HepG2 (cell line): Measurements from ENCODE around the gene TBC1D10B. TPM values are rescaled to one million over a fixed set of nuclear protein-coding genes. Genes with fewer than 3 reads are reported as not detected.
A peak's percentile ranks its signal among the peaks of the same experiment; 100 is the strongest.

Experiments
- ATF7-NPFF ChIP-seq: sonication (generic); formaldehyde crosslinking; IDR thresholded peaks from 2 replicates; pipeline ENCODE4 v1.8.1; 2023; ENCODE audit warnings: mild to moderate bottlenecking, low read depth, missing genetic modification reagents, moderate library complexity
- GPN1 ChIP-seq: sonication (generic); formaldehyde crosslinking; IDR thresholded peaks from 2 replicates; pipeline ENCODE4 v1.5.1; 2020; ENCODE audit warnings: missing genetic modification reagents, borderline replicate concordance
- JARID2 ChIP-seq: sonication (generic); formaldehyde crosslinking; IDR thresholded peaks from 2 replicates; pipeline ENCODE4 v1.8.1; 2023; ENCODE audit warnings: missing genetic modification reagents, inconsistent platforms; ENCODE audit not compliant: insufficient replicate concordance
- MTF1 ChIP-seq: sonication (generic); formaldehyde crosslinking; IDR thresholded peaks from 2 replicates; pipeline ENCODE4 v1.5.0; 2020; ENCODE audit warnings: missing genetic modification reagents
- STAG1 ChIP-seq: sonication (generic); formaldehyde crosslinking; IDR thresholded peaks from 2 replicates; pipeline ENCODE4 v1.4.0; 2020; ENCODE audit warnings: missing genetic modification reagents
- ZFX ChIP-seq: sonication (generic); formaldehyde crosslinking; IDR thresholded peaks from 2 replicates; pipeline ENCODE4 v1.4.0; 2020; ENCODE audit warnings: mild to moderate bottlenecking, low read depth, missing genetic modification reagents, moderate library complexity
- ZNF558 ChIP-seq: sonication (generic); formaldehyde crosslinking; IDR thresholded peaks from 2 replicates; pipeline ENCODE4 v1.9.0; 2022; ENCODE audit warnings: mild to moderate bottlenecking, missing genetic modification reagents, borderline replicate concordance
- ZNF788 ChIP-seq: sonication (generic); formaldehyde crosslinking; IDR thresholded peaks from 2 replicates; pipeline ENCODE4 v1.5.0; 2020; ENCODE audit warnings: mild to moderate bottlenecking, missing genetic modification reagents, borderline replicate concordance
- ZSCAN9 ChIP-seq: IDR thresholded peaks from 2 replicates; pipeline ENCODE4 v1.6.1; 2016; ENCODE audit warnings: borderline replicate concordance
- polyA plus RNA-seq, 8 experiments: library from polyadenylated mRNA; depleted of rRNA in 3 of 8; stranded (reverse) in 7 of 8; unstranded in 1 of 8; fragments of >200 nt; fragmentation: Illumina TruSeq in 4 of 8; extraction: Trizol in 4 of 8; gene quantifications; 2 replicates each; pipeline versions ENCODE4 v1.2.1 to v1.2.3, GENCODE V29; 2011 to 2016; ENCODE audit warnings: low read depth in 4 of 8, missing spikeins in 1 of 8, mixed read lengths in 1 of 8; ENCODE audit not compliant: insufficient read depth in 1 of 8
- total RNA-seq, 5 experiments: library from RNA; depleted of rRNA; stranded (reverse); fragments of >200 nt; fragmentation: Illumina TruSeq; extraction: Trizol; gene quantifications; 2 replicates each; pipeline ENCODE4 v1.2.3, GENCODE V29; 2016; ENCODE audit warnings: low read depth in 1 of 5
- TF ChIP-seq, protein P1 (sequence below): sonication (generic); formaldehyde crosslinking; IDR thresholded peaks from 2 replicates; pipeline ENCODE4 v1.4.0; 2020; ENCODE audit warnings: missing genetic modification reagents, mild to moderate bottlenecking, borderline replicate concordance
- TF ChIP-seq, protein P2 (sequence below): sonication (generic); formaldehyde crosslinking; IDR thresholded peaks from 2 replicates; pipeline ENCODE4 v1.4.0; 2020; ENCODE audit warnings: missing genetic modification reagents

Gene TBC1D10B
- total and polyA plus RNA-seq, 2 of the 13 experiments (the other 11 are each of a cell fraction or from before 2014, with no cell fraction given) = 15.7 to 24.8 TPM

DNA sequence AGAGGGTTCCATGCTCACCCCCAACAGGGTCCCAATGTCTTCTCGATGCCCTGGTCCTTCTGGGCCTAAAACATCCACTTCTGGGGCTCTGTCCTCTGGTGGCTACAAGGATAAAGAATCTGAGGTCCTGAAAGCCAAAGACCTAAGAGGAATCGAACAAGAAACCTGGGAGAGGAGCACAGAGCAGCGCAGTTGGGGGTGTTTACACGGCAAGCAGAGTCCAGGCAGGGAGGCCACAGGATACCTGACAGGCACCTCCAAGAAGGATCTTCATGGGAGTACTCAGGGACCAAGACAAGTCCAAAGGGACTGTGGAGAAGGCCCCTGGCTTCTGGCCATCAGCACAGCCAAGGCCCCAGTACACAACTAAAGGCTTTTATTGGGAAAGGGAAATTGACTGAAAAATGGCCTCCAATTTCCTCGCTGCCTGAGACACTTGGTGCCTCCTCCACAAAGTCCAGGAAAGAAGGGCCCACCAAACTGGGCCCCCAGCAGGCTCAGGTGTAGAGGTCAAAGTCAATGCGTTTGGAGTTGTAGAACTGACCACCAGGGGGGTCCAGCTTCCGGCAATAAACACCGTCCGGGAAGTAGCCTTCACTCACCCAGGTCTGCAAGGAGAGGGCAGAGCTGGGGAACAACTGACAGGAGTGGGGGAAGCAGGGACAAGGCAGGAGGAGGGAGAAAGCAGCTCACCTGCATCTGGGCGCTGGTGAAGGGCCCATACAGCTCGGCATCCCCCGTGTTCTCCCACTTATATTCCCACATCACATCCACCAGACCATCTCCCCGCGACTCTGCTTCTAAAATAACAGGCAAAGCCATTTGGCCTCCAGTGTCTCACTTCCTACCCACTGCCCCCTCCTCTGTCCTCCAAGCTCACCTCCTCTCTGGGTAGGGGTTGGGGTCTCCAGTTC lies 17.5 kb downstream of the TBC1D10B start (continued):
- TF ChIP-seq, protein P1, sequence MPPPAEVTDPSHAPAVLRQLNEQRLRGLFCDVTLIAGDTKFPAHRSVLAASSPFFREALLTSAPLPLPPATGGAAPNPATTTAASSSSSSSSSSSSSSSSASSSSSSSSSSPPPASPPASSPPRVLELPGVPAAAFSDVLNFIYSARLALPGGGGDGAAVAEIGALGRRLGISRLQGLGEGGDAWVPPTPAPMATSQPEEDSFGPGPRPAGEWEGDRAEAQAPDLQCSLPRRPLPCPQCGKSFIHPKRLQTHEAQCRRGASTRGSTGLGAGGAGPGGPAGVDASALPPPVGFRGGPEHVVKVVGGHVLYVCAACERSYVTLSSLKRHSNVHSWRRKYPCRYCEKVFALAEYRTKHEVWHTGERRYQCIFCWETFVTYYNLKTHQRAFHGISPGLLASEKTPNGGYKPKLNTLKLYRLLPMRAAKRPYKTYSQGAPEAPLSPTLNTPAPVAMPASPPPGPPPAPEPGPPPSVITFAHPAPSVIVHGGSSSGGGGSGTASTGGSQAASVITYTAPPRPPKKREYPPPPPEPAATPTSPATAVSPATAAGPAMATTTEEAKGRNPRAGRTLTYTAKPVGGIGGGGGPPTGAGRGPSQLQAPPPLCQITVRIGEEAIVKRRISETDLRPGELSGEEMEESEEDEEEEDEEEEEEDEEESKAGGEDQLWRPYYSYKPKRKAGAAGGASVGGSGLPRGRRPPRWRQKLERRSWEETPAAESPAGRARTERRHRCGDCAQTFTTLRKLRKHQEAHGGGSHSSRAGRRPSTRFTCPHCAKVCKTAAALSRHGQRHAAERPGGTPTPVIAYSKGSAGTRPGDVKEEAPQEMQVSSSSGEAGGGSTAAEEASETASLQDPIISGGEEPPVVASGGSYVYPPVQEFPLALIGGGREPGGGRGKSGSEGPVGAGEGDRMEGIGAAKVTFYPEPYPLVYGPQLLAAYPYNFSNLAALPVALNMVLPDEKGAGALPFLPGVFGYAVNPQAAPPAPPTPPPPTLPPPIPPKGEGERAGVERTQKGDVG (CRISPR knock-in tag) = no peak
- TF ChIP-seq ZNF558 (CRISPR knock-in tag) (peak; percentile 45; the same call in 1 of the 2 replicates), STAG1 (CRISPR knock-in tag) (peak; percentile 59), ZNF788 (CRISPR knock-in tag) (peak; percentile 71; the same call in 1 of the 2 replicates), GPN1 (no peak), MTF1 (CRISPR knock-in tag) (no peak), JARID2 (CRISPR knock-in tag) (no peak), ZSCAN9 (CRISPR knock-in tag) (no peak), ZFX (CRISPR knock-in tag) (peak; percentile 33; the same call in 1 of the 2 replicates), ATF7-NPFF (CRISPR knock-in tag) (peak; percentile 18; the same call in 1 of the 2 replicates)
- TF ChIP-seq, protein P2, sequence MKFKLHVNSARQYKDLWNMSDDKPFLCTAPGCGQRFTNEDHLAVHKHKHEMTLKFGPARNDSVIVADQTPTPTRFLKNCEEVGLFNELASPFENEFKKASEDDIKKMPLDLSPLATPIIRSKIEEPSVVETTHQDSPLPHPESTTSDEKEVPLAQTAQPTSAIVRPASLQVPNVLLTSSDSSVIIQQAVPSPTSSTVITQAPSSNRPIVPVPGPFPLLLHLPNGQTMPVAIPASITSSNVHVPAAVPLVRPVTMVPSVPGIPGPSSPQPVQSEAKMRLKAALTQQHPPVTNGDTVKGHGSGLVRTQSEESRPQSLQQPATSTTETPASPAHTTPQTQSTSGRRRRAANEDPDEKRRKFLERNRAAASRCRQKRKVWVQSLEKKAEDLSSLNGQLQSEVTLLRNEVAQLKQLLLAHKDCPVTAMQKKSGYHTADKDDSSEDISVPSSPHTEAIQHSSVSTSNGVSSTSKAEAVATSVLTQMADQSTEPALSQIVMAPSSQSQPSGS = no peak
